NCI-H187 (cell line): ENCODE results near the gene SLC24A4.

Source experiments
- DNase-seq, 2 experiments: peaks; one replicate each; lab custom pipeline; 2025; lab: John Stamatoyannopoulos, UW

SLC24A4 gene

DNA sequence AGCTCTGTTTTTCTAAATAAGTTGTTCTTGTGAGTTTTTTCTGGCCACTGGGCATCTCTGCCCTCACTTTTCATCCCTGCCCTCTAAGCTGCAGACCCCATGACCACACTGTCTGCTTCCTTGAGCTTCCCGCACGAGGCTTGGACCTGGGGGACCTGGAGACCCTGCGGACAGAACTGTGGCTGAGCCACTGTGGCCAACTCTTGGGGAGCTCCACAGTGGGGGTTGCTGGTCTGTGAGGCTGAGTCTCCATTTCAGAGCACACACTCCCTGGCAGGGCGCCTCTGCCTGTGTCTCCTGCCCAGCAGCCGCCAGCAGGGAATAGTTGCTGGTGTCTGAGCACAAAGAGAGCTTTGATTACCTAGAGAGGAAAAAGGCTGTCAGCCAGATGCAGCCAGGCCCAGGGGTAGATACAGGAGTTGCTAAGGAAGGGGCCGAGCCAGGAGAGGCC is 177.6 kb downstream of the SLC24A4 start:
- no peak for DNase-seq

DNA sequence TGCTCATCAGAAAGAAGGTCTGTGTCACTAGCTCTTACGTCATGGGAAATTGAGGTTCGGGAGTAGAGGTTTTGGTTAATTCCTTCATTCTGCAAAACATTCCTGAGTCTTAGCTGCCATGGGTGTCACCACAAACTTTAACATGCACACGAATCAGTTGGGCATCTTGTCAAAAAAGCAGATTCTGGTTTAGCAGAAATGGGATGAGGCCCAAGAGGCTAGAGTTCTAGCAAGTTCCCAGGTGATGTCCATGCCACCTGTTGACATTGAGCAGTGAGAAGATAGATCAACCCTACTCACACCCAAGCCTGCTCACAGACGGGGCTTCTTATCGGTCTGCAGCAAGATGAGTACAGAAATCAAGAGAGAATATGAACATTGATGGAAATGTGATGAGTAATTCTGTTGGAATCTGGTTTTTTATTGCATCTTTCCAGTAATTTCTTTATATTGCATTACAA is 179.0 kb downstream of the SLC24A4 start:
- no peak for DNase-seq

GRCh38 chr14:92502541-92503286 is 179.7 kb downstream of the SLC24A4 start:
- no peak for DNase-seq

- no peak for DNase-seq
These were observed 181.0 kb downstream of the SLC24A4 start for GRCh38 chr14:92503756-92504491.

DNA sequence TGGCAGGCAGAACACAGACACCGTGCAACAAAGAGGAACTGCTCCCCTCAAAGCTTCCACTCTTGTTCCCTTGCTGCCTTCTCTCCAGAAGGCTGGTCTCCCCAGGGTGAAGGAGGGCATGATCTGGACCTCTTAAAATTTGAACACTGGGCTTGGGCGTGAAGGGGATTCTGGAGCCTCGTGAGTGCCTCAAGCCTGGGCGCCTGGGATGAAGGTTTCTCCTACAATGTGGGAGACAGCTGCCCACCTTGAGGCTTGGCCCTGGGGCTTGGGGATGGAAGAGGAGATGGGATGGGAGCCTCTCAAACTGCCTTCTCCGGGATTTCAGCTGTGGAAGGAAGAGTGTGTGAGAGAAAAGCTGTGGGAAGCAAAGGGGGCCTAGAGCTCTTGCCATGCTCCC is 182.9 kb downstream of the SLC24A4 start:
- no peak for DNase-seq

DNA sequence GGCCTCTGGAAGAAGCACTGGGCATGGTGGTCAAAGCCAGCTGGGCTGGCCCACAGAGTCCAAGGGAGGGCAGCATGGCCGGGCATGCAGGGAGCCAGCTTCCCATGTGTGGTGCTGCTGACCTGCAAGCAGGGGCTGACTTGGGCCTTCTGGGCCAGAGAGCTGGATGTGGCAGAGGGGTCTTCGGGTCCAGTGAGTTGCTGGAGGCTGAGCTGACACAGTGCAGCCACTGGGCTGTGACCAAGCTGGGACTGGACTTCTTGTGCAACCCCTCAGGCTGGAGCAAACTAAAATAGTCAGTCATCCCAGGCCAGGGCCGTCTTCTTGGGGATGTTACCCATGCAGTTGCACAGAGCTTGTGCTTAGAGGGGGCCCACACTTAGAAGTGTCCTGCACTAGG is 183.3 kb downstream of the SLC24A4 start:
- DNase-seq, result no peak

GRCh38 chr14:92507174-92507768 is 184.3 kb downstream of the SLC24A4 start:
- DNase-seq, result peak; percentile 80 to 89

GRCh38 chr14:92510972-92511371 is 188.0 kb downstream of the SLC24A4 start:
- no peak for DNase-seq

GRCh38 chr14:92511453-92512238 is 188.7 kb downstream of the SLC24A4 start:
- no peak for DNase-seq

- DNase-seq, result no peak
These were observed 189.8 kb downstream of the SLC24A4 start for GRCh38 chr14:92512807-92513203.

GRCh38 chr14:92513204-92513965 is 190.4 kb downstream of the SLC24A4 start, which contains the start of gene RIN3:
RIN3 (plus strand) TSS chr14:92513781; CDS start chr14:92513933, 152 bp downstream.
- DNase-seq, result no peak

DNA sequence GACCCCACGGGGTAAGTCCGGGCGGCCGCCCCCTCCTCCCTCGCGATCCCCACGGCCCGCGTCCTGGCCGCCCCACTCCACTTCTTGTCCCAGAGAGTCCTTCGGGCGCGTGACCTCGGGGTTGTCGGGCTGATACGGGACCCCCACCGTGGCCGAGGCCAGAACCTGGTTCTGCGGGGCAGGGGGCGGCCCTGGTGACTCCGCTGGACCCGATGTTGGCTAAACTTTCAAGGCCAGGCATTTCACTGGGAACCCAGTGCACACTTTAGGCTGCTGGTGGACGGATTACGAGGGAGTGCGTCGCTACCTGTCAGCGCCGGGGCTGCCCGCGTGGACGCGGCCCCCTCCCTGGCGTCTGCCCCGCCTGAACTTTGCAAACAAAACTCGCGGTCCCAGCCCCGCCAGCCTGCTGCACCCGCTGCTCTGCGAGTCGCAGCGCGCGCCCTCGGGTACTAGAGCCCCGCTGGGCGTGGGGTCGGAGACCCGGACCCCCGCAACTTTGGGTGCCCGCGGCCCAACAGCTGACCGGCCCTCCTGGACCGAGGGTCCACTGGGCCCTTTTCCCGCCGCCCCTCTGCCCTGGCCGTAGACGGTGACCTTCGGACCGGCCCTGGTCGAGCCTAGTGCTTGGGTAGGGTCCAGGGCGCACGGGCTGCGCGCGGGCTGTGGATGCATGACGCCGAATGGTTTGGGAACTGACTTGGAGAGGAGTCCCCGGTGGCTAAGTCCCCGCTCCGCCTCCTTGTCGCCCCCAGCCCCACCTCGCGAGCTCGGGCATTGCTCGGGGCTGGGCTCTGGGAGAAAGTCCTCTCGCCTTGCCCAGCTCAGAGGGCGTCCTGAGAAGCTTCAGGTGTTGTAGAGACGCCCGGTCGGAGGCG is 191.2 kb downstream of the SLC24A4 start:
- no peak for DNase-seq

DNA sequence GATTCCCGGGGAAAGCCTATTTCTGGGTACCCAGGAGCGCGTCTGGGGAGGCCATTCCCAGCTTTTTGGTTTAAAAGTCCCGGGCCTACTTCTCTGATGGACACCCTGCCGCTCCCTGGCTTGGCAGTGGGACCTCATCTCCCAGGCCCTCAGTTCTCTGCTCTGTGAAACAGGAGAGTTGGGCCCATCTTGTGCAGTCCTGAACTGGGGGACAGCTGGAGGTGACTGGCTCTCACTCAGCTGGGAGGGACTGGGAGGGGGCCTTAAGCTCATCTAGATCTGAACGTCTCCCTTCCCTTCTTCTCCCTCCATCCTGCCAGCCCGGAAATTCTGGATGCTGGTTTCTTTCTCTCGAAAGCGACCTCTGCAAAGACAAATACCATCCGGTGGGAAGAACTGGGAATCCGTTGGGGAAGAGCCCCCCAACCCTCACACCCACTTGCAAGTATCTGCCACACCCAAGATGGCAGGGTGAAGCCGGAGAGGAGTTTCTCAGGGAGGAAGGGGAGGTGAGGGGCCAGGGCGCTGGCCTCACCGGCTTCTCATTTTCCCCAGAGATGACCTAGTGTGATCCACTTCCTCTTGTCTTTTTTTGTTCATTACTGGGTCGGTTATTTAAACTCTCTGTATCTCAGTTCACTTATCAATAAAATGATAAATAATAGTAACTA is 192.0 kb downstream of the SLC24A4 start:
- DNase-seq, result no peak

GRCh38 chr14:92515546-92516343 is 192.8 kb downstream of the SLC24A4 start:
- no peak for DNase-seq

- DNase-seq, result no peak
These were observed 193.5 kb downstream of the SLC24A4 start for GRCh38 chr14:92516344-92516965.

- DNase-seq, result no peak
These were observed 194.1 kb downstream of the SLC24A4 start for GRCh38 chr14:92516966-92517506.

GRCh38 chr14:92517761-92518160 is 194.8 kb downstream of the SLC24A4 start:
- no peak for DNase-seq
